H1 (cell line): ENCODE results near the gene HIPK2. TPM values are rescaled to one million over a fixed set of nuclear protein-coding genes. Genes with fewer than 3 reads are reported as not detected.
A peak's percentile ranks its signal among the peaks of the same experiment; 100 is the strongest.

Experiments
- CTCF ChIA-PET: fragments of 300-600 bp; sonication (Branson Sonifier 250); formaldehyde crosslinking; loops from one replicate; lab custom pipeline; 2021; ENCODE audit not compliant: partially characterized antibody; lab: Charles Lee
- POLR2A ChIA-PET: fragments of 300-600 bp; sonication (Branson Sonifier 250); formaldehyde crosslinking; loops from one replicate; lab custom pipeline; 2021; ENCODE audit warnings: inconsistent platforms; ENCODE audit not compliant: partially characterized antibody; lab: Charles Lee
- DNase-seq, 2 experiments: peaks; one replicate each; pipeline versions ENCODE4 v3.0.0 to v3.0.0-alpha.2; 2010 to 2022; ENCODE audit warnings: low spot score in 2 of 2, low read depth in 1 of 2, mixed read lengths in 1 of 2
- FAIRE-seq: peaks from 2 replicates; lab custom pipeline; 2011; peaks lifted over from hg19 to GRCh38; lab: Jason Lieb, UNC
- H2AFZ ChIP-seq: 2 replicates; pipeline ENCODE4 v1.8.1; 2012; ENCODE audit warnings: low read length, inconsistent platforms
- H2AK5ac ChIP-seq: 2 replicates; pipeline ENCODE4 v1.6.1; 2013; ENCODE audit warnings: low read depth, low read length
- H2BK120ac ChIP-seq: replicated peaks from 2 replicates; pipeline ENCODE3; 2013; ENCODE audit warnings: low read depth, low read length, inconsistent platforms
- H2BK12ac ChIP-seq: 2 replicates; pipeline ENCODE4 v1.6.1; 2013; ENCODE audit warnings: low read depth, low read length
- H2BK15ac ChIP-seq: 2 replicates; pipeline ENCODE4 v1.6.1; 2013; ENCODE audit warnings: low read length
- H2BK20ac ChIP-seq: 2 replicates; pipeline ENCODE4 v1.6.1; 2013; ENCODE audit warnings: low read length
- H2BK5ac ChIP-seq: 2 replicates; pipeline ENCODE4 v1.6.1; 2013; ENCODE audit warnings: low read depth, low read length
- H3K14ac ChIP-seq: 2 replicates; pipeline ENCODE4 v1.6.1; 2013; ENCODE audit warnings: inconsistent platforms; ENCODE audit not compliant: insufficient read length
- H3K18ac ChIP-seq: 2 replicates; pipeline ENCODE4 v1.6.1; 2013; ENCODE audit warnings: low read length; ENCODE audit errors: extremely low read depth
- H3K23ac ChIP-seq: 2 replicates; pipeline ENCODE4 v1.6.1; 2013; ENCODE audit warnings: inconsistent platforms; ENCODE audit not compliant: insufficient read length
- H3K23me2 ChIP-seq: 2 replicates; pipeline ENCODE4 v1.6.1; 2013; ENCODE audit warnings: low read depth, low read length
- H3K27ac ChIP-seq: 2 replicates; pipeline ENCODE4 v1.6.1; 2011; ENCODE audit warnings: low read depth, low read length, inconsistent platforms
- H3K27me3 ChIP-seq, 4 experiments: replicated peaks in 1 of 4; 1 replicate in 1 of 4; 2 replicates in 3 of 4; pipeline versions ENCODE4 v1.6.1 to v1.8.1; 2011 to 2013; ENCODE audit warnings: low read length in 3 of 4, mild to moderate bottlenecking in 3 of 4, inconsistent platforms in 2 of 4, mixed read lengths in 2 of 4, moderate library complexity in 1 of 4; ENCODE audit not compliant: control insufficient read depth in 3 of 4, insufficient read depth in 3 of 4; ENCODE audit errors: extremely low read depth in 1 of 4
- H3K36me3 ChIP-seq, 4 experiments: 2 replicates each; pipeline versions ENCODE4 v1.6.1 to v1.8.1; 2011 to 2013; ENCODE audit warnings: mild to moderate bottlenecking in 4 of 4, low read length in 3 of 4, moderate library complexity in 2 of 4, control low read depth in 1 of 4, inconsistent platforms in 1 of 4; ENCODE audit not compliant: insufficient read depth in 4 of 4, control insufficient read depth in 2 of 4
- H3K4ac ChIP-seq: replicated peaks from 2 replicates; pipeline ENCODE3; 2013; ENCODE audit warnings: low read length, low read depth, mixed read lengths, inconsistent platforms; ENCODE audit not compliant: insufficient read length
- H3K4me1 ChIP-seq, 4 experiments: replicated peaks in 1 of 4; 1 replicate in 1 of 4; 2 replicates in 3 of 4; pipeline versions ENCODE4 v1.6.1 to v1.8.1; 2011 to 2013; ENCODE audit warnings: low read length in 3 of 4, inconsistent platforms in 2 of 4, mixed read lengths in 1 of 4; ENCODE audit not compliant: insufficient read depth in 4 of 4, control insufficient read depth in 3 of 4
- H3K4me2 ChIP-seq, 2 experiments: 2 replicates each; pipeline versions ENCODE4 v1.6.1 to v1.8.1; 2011 to 2013; ENCODE audit warnings: low read depth in 2 of 2, low read length in 2 of 2, control low read depth in 1 of 2, inconsistent platforms in 1 of 2, mild to moderate bottlenecking in 1 of 2; ENCODE audit not compliant: insufficient read depth in 1 of 2
- H3K4me3 ChIP-seq, 4 experiments: fragments of 200-600, 300-600 bp in 1 of 4; sonication (generic), shearing (Covaris generic), sonication (Bioruptor Twin) in 1 of 4; 2 replicates each; pipeline versions ENCODE4 v1.5.1 to v1.8.1; 2011 to 2016; ENCODE audit warnings: low read length in 4 of 4, low read depth in 3 of 4, control low read depth in 2 of 4, inconsistent platforms in 2 of 4, mild to moderate bottlenecking in 2 of 4, mixed read lengths in 1 of 4, moderate library complexity in 1 of 4; ENCODE audit not compliant: insufficient read depth in 2 of 4; ENCODE audit errors: extremely low read depth in 1 of 4
- H3K56ac ChIP-seq: replicated peaks from 2 replicates; pipeline ENCODE3; 2013; ENCODE audit warnings: low read depth, mild to moderate bottlenecking, mixed read lengths, low read length, inconsistent platforms; ENCODE audit not compliant: insufficient read length
- H3K79me1 ChIP-seq: 2 replicates; pipeline ENCODE4 v1.6.1; 2013; ENCODE audit warnings: low read depth, low read length, control low read depth
- H3K79me2 ChIP-seq, 2 experiments: 2 replicates each; pipeline versions ENCODE4 v1.6.1 to v1.8.1; 2012 to 2013; ENCODE audit warnings: low read length in 2 of 2, mild to moderate bottlenecking in 2 of 2, inconsistent platforms in 1 of 2; ENCODE audit not compliant: insufficient read depth in 2 of 2, control insufficient read depth in 1 of 2
- H3K9ac ChIP-seq, 4 experiments: replicated peaks in 1 of 4; 1 replicate in 1 of 4; 2 replicates in 3 of 4; pipeline versions ENCODE4 v1.6.1 to v1.8.1; 2011 to 2013; ENCODE audit warnings: low read depth in 3 of 4, low read length in 3 of 4, control low read depth in 2 of 4, mild to moderate bottlenecking in 2 of 4, moderate library complexity in 2 of 4, inconsistent platforms in 1 of 4; ENCODE audit errors: extremely low read depth in 1 of 4
- H3K9me3 ChIP-seq, 2 experiments: 2 replicates each; pipeline versions ENCODE4 v1.6.1 to v1.8.1; 2012 to 2013; ENCODE audit warnings: mild to moderate bottlenecking in 2 of 2, moderate library complexity in 2 of 2, control low read depth in 1 of 2, inconsistent platforms in 1 of 2, low read depth in 1 of 2, low read length in 1 of 2, mixed read lengths in 1 of 2; ENCODE audit not compliant: insufficient read depth in 2 of 2
- H4K20me1 ChIP-seq, 2 experiments: replicated peaks in 1 of 2; 2 replicates each; pipeline versions ENCODE3 to v1.8.1; 2011 to 2013; ENCODE audit warnings: inconsistent platforms in 2 of 2, low read length in 2 of 2, mild to moderate bottlenecking in 1 of 2; ENCODE audit not compliant: insufficient read depth in 2 of 2, control insufficient read depth in 1 of 2
- H4K5ac ChIP-seq: 2 replicates; pipeline ENCODE4 v1.6.1; 2013; ENCODE audit warnings: low read length, low read depth, mixed read lengths, inconsistent platforms; ENCODE audit not compliant: insufficient read length
- H4K8ac ChIP-seq: 2 replicates; pipeline ENCODE4 v1.8.0; 2013; ENCODE audit warnings: mild to moderate bottlenecking, moderate library complexity, low read length, inconsistent platforms; ENCODE audit not compliant: insufficient read depth; ENCODE audit errors: extremely low read depth
- H4K91ac ChIP-seq: replicated peaks from 2 replicates; pipeline ENCODE3; 2013; ENCODE audit warnings: low read length, mixed read lengths, inconsistent platforms; ENCODE audit not compliant: insufficient read length
- ASH2L ChIP-seq: fragments of 200-600, 300-600 bp; sonication (generic); IDR thresholded peaks from one replicate; pipeline ENCODE4 v1.7.1; 2017; ENCODE audit warnings: low read length
- CTCF ChIP-seq, 3 experiments: IDR thresholded peaks; 1 replicate in 2 of 3; 2 replicates in 1 of 3; pipeline versions ENCODE4 v1.5.1 to v1.6.1; 2011; ENCODE audit warnings: low read length in 3 of 3, mild to moderate bottlenecking in 3 of 3, inconsistent platforms in 2 of 3, low read depth in 1 of 3, moderate library complexity in 1 of 3; ENCODE audit not compliant: insufficient read depth in 1 of 3; ENCODE audit errors: control extremely low read depth in 1 of 3
- NANOG ChIP-seq: IDR thresholded peaks from 2 replicates; pipeline ENCODE4 v1.6.1; 2011; ENCODE audit warnings: low read length, low read depth, mild to moderate bottlenecking, inconsistent platforms; ENCODE audit not compliant: insufficient read depth, poor library complexity, severe bottlenecking
- POLR2A ChIP-seq, 2 experiments: IDR thresholded peaks; 1 replicate in 1 of 2; 2 replicates in 1 of 2; pipeline ENCODE4 v1.6.1; 2011; ENCODE audit warnings: low read depth in 2 of 2, low read length in 2 of 2, mild to moderate bottlenecking in 2 of 2; ENCODE audit errors: control extremely low read depth in 1 of 2
- POLR2AphosphoS5 ChIP-seq: IDR thresholded peaks from 2 replicates; pipeline ENCODE4 v1.6.1; 2011; ENCODE audit warnings: low read depth, low read length
- SAP30 ChIP-seq: fragments of 300-600 bp; sonication (generic); IDR thresholded peaks from 2 replicates; pipeline ENCODE4 v1.7.1; 2012; ENCODE audit warnings: low read length, moderate library complexity, mild to moderate bottlenecking, inconsistent platforms; ENCODE audit not compliant: insufficient read depth, insufficient replicate concordance
- SP1 ChIP-seq: IDR thresholded peaks from 2 replicates; pipeline ENCODE4 v1.6.1; 2011; ENCODE audit warnings: low read depth, low read length
- SP4 ChIP-seq: IDR thresholded peaks from 2 replicates; pipeline ENCODE4 v1.6.1; 2012; ENCODE audit warnings: low read length, inconsistent platforms
- YY1 ChIP-seq: IDR thresholded peaks from 2 replicates; pipeline ENCODE4 v1.6.1; 2011; ENCODE audit warnings: low read depth, mild to moderate bottlenecking, low read length
- WGBS, 2 experiments: shearing (Covaris generic) in 1 of 2; methylation state at CpG; one replicate each; pipeline versions ENCODE4 v1.1.6 to v1.1.7; 2013 to 2015; ENCODE audit warnings: low lambda C conversion rate in 2 of 2, mixed read lengths in 2 of 2, inconsistent platforms in 1 of 2, low coverage in 1 of 2, missing lambda C conversion rate in 1 of 2; ENCODE audit not compliant: insufficient replicate concordance in 2 of 2, insufficient coverage in 1 of 2, insufficient read length in 1 of 2; ENCODE audit errors: extremely low coverage in 1 of 2, missing lambda C conversion rate in 1 of 2; 5-methylcytosine and 5-hydroxymethylcytosine counted together
- polyA plus RNA-seq, 7 experiments: library from polyadenylated mRNA; depleted of rRNA in 3 of 7; stranded (reverse) in 5 of 7; unstranded in 2 of 7; fragments of >200 nt in 5 of 7; fragments of 200-250 nt in 2 of 7; gene quantifications; 1 replicate in 5 of 7; 2 replicates in 1 of 7; 4 replicates in 1 of 7; pipeline versions ENCODE4 v1.2.1 to v1.2.3, GENCODE V29; 2011 to 2013; ENCODE audit warnings: missing spikeins in 2 of 7, mixed read lengths in 2 of 7
- total RNA-seq: library from RNA; stranded (reverse); fragmentation: NEBNext Ultra II Directional; extraction: Animal tissue kit (Norgen Biotek cat#: 25700); gene quantifications from 2 replicates; pipeline ENCODE4 v1.2.1, GENCODE V29; 2021
- TF ChIP-seq, protein P1 (sequence below): IDR thresholded peaks from 2 replicates; pipeline ENCODE4 v1.6.1; 2012; ENCODE audit warnings: inconsistent platforms

The HIPK2 gene
- total and polyA plus RNA-seq, 2 of the 8 experiments (the other 6 are each of a cell fraction or from before 2014, with no cell fraction given) = 8.3 to 24.3 TPM

- Histone ChIP-seq H3K27ac (peak overlapping the region; percentile 18), H3K4ac (no peak overlapping the region), H3K4me2 (0 out of 4 replicates have a peak overlapping the region, but pooled peaks of 1 of the 2 experiments have one; percentile 10), H3K9me3 (no peaks in the 10 kb centered on the region), H3K18ac (no peak overlapping the region; the same call in 1 of the 2 replicates), H3K79me2 (no peaks in the 10 kb centered on the region), H2BK12ac (peak overlapping the region; percentile 21; the same call in 1 of the 2 replicates), H4K8ac (peak overlapping the region; percentile 65; the same call in 1 of the 2 replicates), H3K4me3 (no peak overlapping the region), H3K56ac (no peak overlapping the region), H2BK15ac (no peak overlapping the region), H3K23ac (no peak overlapping the region), H3K36me3 (no peaks in the 10 kb centered on the region; a peak in 3 of 8 replicates), H3K4me1 (peaks cover 3 to 15% (median 7%) of the 10 kb centered on the region in 4 experiments; a peak in 6 of 7 replicates), H2BK5ac (no peak overlapping the region), H2AFZ (no peak overlapping the region), H3K14ac (no peak overlapping the region), H3K9ac (no peak overlapping the region), H4K91ac (no peak overlapping the region), H2BK120ac (no peak overlapping the region), H3K23me2 (no peaks in the 10 kb centered on the region), H3K79me1 (no peaks in the 10 kb centered on the region), H4K5ac (no peak overlapping the region), H4K20me1 (peaks cover 0 to 2% of the 10 kb centered on the region in 2 experiments), H3K27me3 (no peaks in the 10 kb centered on the region), H2AK5ac (no peak overlapping the region), H2BK20ac (no peak overlapping the region)
- FAIRE-seq (no peak), DNase-seq (no peak)
- WGBS, 2 experiments = 84% methylated on average over 5 of the region's 5 CpGs; no CpG with 5 or more reads in 1 of the 2 experiments
- POLR2A ChIA-PET = interaction anchor here (0.8 kb wide), 1 partner anchor 112 kb away, joined by 3 read pairs; no protein-coding TSS in a partner anchor
- CTCF ChIA-PET = interaction anchor here (1.0 to 4.5 kb wide), 4 partner anchors 13 to 32 kb away, joined by 3 to 27 read pairs (median 8); no protein-coding TSS in a partner anchor
- no peak for TF ChIP-seq POLR2AphosphoS5
- TF ChIP-seq SAP30 = no peak
- TF ChIP-seq SP1 = no peak
- TF ChIP-seq POLR2A (IDR thresholded peaks at IDR 0.05; ENCODE audit: control extremely low read depth in 1 of 2, low read depth in 2 of 2, low read length in 2 of 2) = no peak
- TF ChIP-seq, protein P1, sequence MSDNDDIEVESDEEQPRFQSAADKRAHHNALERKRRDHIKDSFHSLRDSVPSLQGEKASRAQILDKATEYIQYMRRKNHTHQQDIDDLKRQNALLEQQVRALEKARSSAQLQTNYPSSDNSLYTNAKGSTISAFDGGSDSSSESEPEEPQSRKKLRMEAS = no peak
- TF ChIP-seq NANOG = no peak
- TF ChIP-seq CTCF (IDR thresholded peaks at IDR 0.05; ENCODE audit: control extremely low read depth in 1 of 3, insufficient read depth in 1 of 3, low read depth in 1 of 3, low read length in 3 of 3) = no peak
- no peak for TF ChIP-seq ASH2L
- TF ChIP-seq SP4 = no peak
- no peak for TF ChIP-seq YY1
These were observed 162.9 kb downstream of the HIPK2 start for GRCh38 chr7:139614886-139615285.
